Esophagus squamous epithelium (tissue), 4 donors: ENCODE data around the gene BDKRB1.
"Not testable (repeated sequence)": the region's sequence is repeated elsewhere in the genome, so short reads cannot be mapped to it uniquely, and the experiment has no call there.

Experiments
- CTCF ChIP-seq, 6 experiments: fragments of 450-650 bp in 4 of 6; fragments of 200-600 bp in 2 of 6; sonication (generic) in 2 of 6; IDR thresholded peaks; one replicate each; pipeline ENCODE4 v1.5.1; 2016 to 2019; ENCODE audit warnings: antibody characterized with exemption in 6 of 6, mild to moderate bottlenecking in 4 of 6, moderate library complexity in 4 of 6
- POLR2A ChIP-seq, 4 donors: fragments of 450-650 bp; IDR thresholded peaks; one replicate each; pipeline ENCODE4 v1.6.1; 2017; ENCODE audit warnings: antibody characterized with exemption in 4 of 4, mild to moderate bottlenecking in 4 of 4, moderate library complexity in 3 of 4

- TF ChIP-seq CTCF, POLR2A (IDR thresholded peaks at IDR 0.05): not testable (repeated sequence)
Observed at GRCh38 chr14:96245074-96245473, 10.9 kb upstream of the BDKRB1 start.
